HUDEP-2 (cell line): Measurements from ENCODE around the gene ALPK1.

Source experiments
- DNase-seq, 76 experiments: peaks; one replicate each; lab custom pipeline; 2025; ENCODE audit not compliant: unreplicated experiment in 76 of 76; lab: John Stamatoyannopoulos, UW

The ALPK1 gene

DNA sequence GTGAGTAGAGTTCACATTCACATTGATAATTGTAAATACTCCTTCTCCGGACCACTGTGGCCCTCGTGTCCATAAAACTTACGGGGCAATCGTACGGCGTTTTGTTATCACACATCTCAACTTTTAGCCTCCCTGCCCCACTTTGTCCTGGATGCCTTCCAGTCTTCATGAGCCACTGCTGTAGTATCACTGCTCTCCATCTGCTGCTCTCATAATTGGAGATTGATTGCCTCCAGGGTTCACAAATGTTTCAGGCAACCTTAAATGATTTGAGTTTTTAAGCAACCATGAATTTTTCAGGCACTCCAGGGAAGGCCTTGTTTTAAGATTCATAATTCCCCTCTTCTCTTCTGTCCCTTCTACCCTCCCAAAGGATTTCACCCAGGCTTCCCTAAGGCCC lies 28.4 kb downstream of the ALPK1 start:
- no peak for DNase-seq

DNA sequence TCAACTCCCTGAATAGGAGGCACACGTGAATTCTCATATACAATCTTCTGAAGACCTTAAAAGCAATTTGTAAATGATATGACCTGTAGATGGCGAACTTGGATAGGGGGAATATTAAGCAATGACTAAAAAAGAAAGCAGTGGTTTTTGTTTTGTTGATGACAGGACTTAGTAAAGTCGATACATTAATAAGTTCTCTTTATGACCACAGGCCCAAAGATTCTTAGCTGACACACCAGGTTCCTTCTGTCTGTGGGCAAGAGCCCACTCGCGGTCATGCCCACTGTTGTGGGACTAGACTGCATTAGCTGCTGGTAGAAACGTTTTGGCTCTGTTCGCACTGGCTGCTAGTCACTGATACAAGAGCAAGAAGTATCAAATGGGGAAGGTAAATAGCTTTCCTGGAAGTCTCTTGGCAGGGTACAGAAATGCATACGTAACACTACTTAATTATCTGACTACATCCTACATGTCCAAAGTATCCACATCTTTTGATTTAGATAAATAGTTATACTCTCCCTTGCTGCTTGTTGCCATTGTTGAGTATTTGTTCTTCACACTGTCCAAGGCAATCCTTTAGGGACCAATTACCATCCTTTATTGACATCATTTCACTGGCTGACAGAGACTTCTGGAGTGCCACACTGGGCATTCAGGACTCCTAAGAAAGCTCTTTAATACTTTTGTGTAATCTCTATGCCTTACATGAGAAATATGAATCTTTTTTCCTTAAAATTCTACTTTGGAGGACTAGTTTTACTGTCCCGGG lies 31.0 kb downstream of the ALPK1 start:
- peak in 6 of 76 experiments; percentile 2 to 24 (median 8) for DNase-seq

GRCh38 chr4:112328734-112329130 lies 31.6 kb downstream of the ALPK1 start:
- no peak for DNase-seq

DNA sequence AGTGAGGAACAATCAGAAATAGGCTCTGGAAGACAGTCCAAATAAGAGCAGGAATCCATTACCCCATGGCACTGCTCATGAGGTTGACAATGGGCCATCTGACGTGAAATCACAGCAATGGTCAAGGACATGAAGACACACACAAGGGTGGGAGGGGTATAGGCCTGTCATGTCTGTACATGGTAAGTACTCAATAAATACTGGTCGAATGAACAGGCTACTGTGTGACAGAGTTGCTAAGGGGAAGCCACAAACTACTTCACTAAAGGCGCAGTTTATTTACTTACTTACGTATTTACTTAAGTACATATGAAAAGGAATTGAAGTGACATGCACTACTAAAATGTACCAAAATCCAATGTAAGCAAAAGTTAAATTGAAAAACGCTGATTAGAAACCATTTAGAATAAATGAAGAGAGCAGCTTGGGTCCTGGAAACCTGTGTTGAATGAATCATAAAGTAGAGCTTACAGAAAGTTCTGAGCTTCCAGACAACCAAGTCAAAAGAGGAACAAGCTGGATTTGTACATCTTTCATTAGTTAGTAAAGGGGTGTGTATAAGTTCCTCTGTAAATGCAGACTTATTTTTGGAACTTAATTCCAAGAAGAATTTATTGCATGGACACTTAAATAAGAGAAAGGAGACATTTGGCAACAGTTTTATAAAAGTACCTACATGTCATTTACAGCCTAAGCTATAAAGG lies 32.7 kb downstream of the ALPK1 start:
- no peak for DNase-seq

- no peak for DNase-seq
These were observed 33.8 kb downstream of the ALPK1 start for GRCh38 chr4:112330921-112331320.

- no peak for DNase-seq
These were observed 35.2 kb downstream of the ALPK1 start for GRCh38 chr4:112332398-112332797.

DNA sequence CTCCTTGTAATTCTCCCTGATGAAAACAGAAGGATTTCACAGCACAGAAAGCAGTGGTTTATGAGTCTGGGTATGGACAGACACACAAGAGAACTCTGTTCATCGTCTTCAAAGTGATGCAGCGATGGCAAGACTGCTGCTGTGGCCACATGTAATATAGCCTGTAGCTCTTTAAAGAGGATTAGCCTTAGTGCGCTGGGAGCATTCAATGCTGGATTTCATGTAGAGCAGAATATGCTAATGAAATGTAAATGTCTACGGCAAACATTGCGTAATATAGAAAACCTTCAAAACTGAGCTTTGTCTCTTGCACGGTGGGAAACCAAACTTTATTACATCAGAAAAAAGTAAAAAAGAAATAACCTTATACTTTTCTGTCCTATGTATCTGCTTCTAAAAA lies 42.9 kb downstream of the ALPK1 start:
- no peak for DNase-seq

GRCh38 chr4:112341033-112341432 lies 43.9 kb downstream of the ALPK1 start:
- no peak for DNase-seq

DNA sequence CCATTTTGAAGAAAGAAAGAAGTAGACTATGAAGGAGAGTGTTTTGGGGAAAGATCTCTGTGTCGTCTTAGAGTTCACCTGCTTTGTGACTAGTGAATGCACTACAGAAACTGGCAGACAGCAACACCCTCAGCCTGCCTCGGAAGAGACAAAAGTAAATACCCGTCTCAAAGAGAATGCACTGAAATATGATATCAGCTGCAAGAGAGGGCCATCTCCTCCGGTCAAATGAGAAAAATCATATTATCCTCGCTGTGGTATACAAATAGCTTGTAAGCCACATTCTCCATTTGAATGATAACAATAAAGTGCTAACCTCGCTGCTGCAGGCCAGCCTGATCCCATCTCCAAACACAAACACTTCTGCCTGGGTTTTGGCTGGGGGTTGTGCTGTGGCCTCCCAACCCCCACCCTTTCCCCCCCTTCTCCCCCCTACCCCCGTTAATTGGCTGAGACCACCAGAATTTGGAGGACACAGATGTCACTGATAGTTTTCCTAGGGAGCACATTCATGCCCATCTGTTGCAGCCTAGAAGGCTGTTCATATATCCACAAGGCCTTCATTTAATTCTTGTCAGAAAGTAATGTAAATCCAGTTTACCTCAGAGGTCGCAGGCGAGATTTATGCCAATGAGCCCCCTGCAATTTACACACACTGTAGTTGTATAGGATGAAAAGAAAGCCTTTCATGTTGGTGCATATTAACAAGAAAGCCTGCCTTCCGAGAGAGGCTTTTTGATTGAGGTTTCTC lies 46.3 kb downstream of the ALPK1 start:
- DNase-seq: no peak

DNA sequence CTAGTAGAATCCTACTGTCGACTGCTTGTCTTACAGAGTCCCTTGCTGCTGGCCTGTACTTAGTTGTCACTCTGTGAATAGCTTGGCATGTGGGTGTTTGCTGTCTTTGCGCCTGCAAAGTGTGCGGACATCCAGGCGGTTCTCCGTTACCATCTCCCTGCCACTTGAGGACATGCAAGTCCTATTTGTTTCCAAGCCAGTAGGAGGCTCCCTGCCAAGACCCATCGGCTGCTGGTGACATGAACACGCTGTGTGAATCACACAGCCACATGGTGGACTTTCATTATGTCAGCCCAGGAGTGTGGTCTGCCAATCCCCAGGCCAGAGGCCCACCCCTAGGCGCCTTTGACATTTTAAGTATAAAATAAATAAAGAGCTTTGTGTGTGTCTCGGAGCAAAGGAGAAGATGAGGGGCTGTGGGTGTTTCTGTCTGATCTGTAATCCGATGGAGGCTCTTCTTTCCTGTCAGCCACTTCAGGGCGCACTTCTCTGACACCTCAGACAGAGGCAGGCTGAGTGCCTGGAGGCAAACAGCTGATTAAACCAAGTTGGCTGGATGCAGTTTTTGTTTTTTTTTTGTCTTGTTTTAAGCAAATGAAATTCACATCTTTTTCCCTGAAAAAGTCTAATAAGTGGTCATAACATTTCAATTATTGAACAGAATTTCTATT lies 51.5 kb downstream of the ALPK1 start:
- DNase-seq: peak in 1 of 76 experiments; percentile 2

- DNase-seq: no peak
These were observed 55.6 kb downstream of the ALPK1 start for GRCh38 chr4:112352736-112353135.

GRCh38 chr4:112355662-112356061 lies 58.5 kb downstream of the ALPK1 start:
- no peak for DNase-seq

- no peak for DNase-seq
These were observed 60.3 kb downstream of the ALPK1 start for GRCh38 chr4:112357453-112357852.

GRCh38 chr4:112357897-112358296 lies 60.7 kb downstream of the ALPK1 start:
- no peak for DNase-seq

DNA sequence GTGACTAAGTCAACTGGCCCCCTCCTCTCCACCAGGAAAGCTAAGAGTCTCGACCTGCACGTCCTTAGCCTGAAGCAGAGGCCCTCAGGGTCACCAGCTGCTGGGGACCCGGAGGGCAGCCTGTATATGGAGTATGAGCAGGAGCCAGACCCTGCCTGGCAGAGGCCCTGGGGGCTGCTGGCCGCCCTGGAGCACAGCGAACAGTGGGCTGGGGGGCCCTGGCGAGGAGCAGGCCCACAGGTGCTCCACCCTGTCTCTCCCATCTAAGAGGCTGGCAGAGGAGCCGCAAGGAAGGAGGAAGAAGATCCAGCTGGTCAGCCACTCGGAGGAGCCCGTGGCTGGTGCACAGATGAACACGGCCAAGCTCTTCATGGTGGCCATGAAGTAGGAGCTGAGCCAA lies 61.2 kb downstream of the ALPK1 start:
- DNase-seq: no peak

GRCh38 chr4:112358952-112359749 lies 62.0 kb downstream of the ALPK1 start:
- DNase-seq: no peak

- DNase-seq: no peak
These were observed 64.1 kb downstream of the ALPK1 start for GRCh38 chr4:112361181-112361791.

- no peak for DNase-seq
These were observed 73.3 kb downstream of the ALPK1 start for GRCh38 chr4:112370466-112370865.

GRCh38 chr4:112371361-112371760 lies 74.2 kb downstream of the ALPK1 start:
- DNase-seq: no peak

- no peak for DNase-seq
These were observed 77.7 kb downstream of the ALPK1 start for GRCh38 chr4:112374850-112375249.
